ENCODE measurements around the gene POU2AF3. TPM values are rescaled to one million over a fixed set of nuclear protein-coding genes. Genes with fewer than 3 reads are reported as not detected.
"Not testable (repeated sequence)": the region's sequence is repeated elsewhere in the genome, so short reads cannot be mapped to it uniquely, and the experiment has no call there.

The POU2AF3 gene
- polyA plus RNA-seq, 1 of the 3 experiments (the other 2 are of a cell fraction), result 0.07 TPM

DNA sequence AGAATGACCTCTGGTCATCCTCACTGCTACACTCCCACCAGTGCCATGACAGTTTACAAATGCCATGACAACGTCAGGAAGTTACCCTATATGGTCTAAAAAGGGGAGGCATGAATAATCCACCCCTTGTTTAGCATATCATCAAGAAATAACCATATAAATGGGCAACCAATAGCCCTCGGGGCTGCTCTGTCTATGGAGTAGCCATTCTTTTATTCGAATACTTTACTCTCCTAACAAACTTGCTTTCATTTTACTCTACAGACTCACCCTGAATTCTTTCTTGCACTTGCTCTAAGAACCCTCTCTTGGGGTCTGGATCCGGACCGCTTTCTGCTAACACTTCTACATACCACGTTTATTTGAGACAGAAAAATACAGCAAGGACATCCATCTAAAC lies 21.9 kb downstream of the POU2AF3 start:
- H3K27me3 ChIP-seq (ENCODE audit: insufficient read depth); H3K79me2 ChIP-seq (ENCODE audit: insufficient read depth); H3K27ac ChIP-seq (ENCODE audit: low read depth in 2 of 2, low read length in 1 of 2); H3K4me3 ChIP-seq (ENCODE audit: low read depth in 2 of 2, low read length in 1 of 2); H3K4me1 ChIP-seq (ENCODE audit: control insufficient read depth in 1 of 2, insufficient read depth in 2 of 2, low read depth in 1 of 2, low read length in 1 of 2); H3F3A ChIP-seq (replicated peaks; ENCODE audit: insufficient read depth); H3K9ac ChIP-seq; H2AFZ ChIP-seq (ENCODE audit: low read depth); H3K36me3 ChIP-seq (replicated peaks in 1 of 2; ENCODE audit: control insufficient read depth in 1 of 2, insufficient read depth in 2 of 2, low read length in 1 of 2); H3K4me2 ChIP-seq; H3K9me3 ChIP-seq; DNase-seq; POLR2A ChIA-PET; H4K20me1 ChIP-seq (ENCODE audit: insufficient read depth); H3K9me2 ChIP-seq: not testable (repeated sequence)
- WGBS (ENCODE audit: low lambda C conversion rate), result 47% methylated on average over 6 of the region's 6 CpGs
- CTCF ChIA-PET, result interaction anchor here (1.1 to 1.2 kb wide), 2 partner anchors 21 to 103 kb away, joined by 4 read pairs; no protein-coding TSS in a partner anchor

DNA sequence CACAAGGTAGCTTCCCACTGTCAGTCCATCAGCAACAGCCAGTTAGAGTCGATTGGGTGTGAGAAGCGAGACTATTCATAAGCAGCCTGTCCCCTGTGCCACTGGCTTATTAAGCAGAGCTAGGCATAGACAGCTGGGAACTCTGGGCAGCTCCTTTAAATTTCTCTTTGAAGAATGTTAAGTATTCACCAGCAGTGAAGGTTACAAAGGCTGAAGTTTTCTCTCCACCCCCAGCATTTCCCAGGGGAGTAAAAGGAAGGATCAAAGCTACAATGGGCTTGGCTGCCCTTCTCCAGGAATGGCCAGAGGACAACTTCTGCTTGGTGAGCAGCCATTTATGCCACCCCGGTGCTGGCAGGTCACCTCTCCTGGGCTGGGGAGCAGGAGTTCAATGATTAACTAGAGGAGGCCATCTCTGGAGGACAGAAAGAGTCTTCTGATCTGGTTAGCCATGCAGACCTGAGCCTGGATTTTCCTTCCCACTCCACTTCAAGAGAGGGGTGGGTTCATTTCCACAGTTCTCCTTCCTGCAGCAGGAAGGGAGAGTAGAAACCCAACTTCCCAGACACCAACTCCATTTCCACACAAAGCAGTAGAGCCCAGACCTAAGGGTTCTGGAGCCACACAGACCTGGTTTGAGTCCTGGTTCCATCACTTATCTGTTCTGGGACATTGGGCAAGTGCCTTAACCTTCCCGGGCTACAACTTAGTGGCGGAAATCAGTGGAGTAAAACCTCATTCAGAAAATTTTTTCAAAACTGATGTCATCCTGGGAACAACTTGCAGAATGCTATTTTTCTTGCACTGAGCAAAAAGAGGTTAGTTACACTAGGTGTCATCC lies 22.6 kb downstream of the POU2AF3 start:
- ChIA-PET POLR2A (no interaction called here), CTCF (interaction anchor here (1.1 to 1.2 kb wide), 2 partner anchors 22 to 102 kb away, joined by 4 read pairs; no protein-coding TSS in a partner anchor)
- H3K36me3 ChIP-seq (replicated peaks in 1 of 2; ENCODE audit: control insufficient read depth in 1 of 2, insufficient read depth in 2 of 2, low read length in 1 of 2), result no peaks in the 10 kb centered on the region
- TF ChIP-seq, protein P1, sequence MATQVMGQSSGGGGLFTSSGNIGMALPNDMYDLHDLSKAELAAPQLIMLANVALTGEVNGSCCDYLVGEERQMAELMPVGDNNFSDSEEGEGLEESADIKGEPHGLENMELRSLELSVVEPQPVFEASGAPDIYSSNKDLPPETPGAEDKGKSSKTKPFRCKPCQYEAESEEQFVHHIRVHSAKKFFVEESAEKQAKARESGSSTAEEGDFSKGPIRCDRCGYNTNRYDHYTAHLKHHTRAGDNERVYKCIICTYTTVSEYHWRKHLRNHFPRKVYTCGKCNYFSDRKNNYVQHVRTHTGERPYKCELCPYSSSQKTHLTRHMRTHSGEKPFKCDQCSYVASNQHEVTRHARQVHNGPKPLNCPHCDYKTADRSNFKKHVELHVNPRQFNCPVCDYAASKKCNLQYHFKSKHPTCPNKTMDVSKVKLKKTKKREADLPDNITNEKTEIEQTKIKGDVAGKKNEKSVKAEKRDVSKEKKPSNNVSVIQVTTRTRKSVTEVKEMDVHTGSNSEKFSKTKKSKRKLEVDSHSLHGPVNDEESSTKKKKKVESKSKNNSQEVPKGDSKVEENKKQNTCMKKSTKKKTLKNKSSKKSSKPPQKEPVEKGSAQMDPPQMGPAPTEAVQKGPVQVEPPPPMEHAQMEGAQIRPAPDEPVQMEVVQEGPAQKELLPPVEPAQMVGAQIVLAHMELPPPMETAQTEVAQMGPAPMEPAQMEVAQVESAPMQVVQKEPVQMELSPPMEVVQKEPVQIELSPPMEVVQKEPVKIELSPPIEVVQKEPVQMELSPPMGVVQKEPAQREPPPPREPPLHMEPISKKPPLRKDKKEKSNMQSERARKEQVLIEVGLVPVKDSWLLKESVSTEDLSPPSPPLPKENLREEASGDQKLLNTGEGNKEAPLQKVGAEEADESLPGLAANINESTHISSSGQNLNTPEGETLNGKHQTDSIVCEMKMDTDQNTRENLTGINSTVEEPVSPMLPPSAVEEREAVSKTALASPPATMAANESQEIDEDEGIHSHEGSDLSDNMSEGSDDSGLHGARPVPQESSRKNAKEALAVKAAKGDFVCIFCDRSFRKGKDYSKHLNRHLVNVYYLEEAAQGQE (IDR thresholded peaks at IDR 0.05; ENCODE audit: low read depth, low read length), result no peak
- TF ChIP-seq FOXM1 (IDR thresholded peaks at IDR 0.05; ENCODE audit: low read depth) (no peak), GATA2 (CRISPR knock-in tag; IDR thresholded peaks at IDR 0.05) (no peak)
- TF ChIP-seq, protein P2, sequence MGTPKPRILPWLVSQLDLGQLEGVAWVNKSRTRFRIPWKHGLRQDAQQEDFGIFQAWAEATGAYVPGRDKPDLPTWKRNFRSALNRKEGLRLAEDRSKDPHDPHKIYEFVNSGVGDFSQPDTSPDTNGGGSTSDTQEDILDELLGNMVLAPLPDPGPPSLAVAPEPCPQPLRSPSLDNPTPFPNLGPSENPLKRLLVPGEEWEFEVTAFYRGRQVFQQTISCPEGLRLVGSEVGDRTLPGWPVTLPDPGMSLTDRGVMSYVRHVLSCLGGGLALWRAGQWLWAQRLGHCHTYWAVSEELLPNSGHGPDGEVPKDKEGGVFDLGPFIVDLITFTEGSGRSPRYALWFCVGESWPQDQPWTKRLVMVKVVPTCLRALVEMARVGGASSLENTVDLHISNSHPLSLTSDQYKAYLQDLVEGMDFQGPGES (IDR thresholded peaks at IDR 0.05; ENCODE audit: low read depth, low read length), result no peak
- H3K4me1 ChIP-seq (ENCODE audit: control insufficient read depth in 1 of 2, insufficient read depth in 2 of 2, low read depth in 1 of 2, low read length in 1 of 2), result no peaks in the 10 kb centered on the region
- no peaks in the 10 kb centered on the region for H3F3A ChIP-seq (replicated peaks; ENCODE audit: insufficient read depth)
- H3K27me3 ChIP-seq (ENCODE audit: insufficient read depth), result no peaks in the 10 kb centered on the region; the same call in 1 of the 2 replicates
- no peak overlapping the region for H3K4me2 ChIP-seq
- H4K20me1 ChIP-seq (ENCODE audit: insufficient read depth), result no peaks in the 10 kb centered on the region
- no peak overlapping the region for H3K9ac ChIP-seq
- H3K4me3 ChIP-seq (ENCODE audit: low read depth in 2 of 2, low read length in 1 of 2), result no peak overlapping the region
- 48% methylated on average over 5 of the region's 5 CpGs for WGBS (ENCODE audit: low lambda C conversion rate)
- DNase-seq, result no peak
- no peaks in the 10 kb centered on the region for H3K79me2 ChIP-seq (ENCODE audit: insufficient read depth)
- no peak overlapping the region for H3K27ac ChIP-seq (ENCODE audit: low read depth in 2 of 2, low read length in 1 of 2)
- no peak overlapping the region for H2AFZ ChIP-seq (ENCODE audit: low read depth)
- no peaks in the 10 kb centered on the region for H3K9me3 ChIP-seq
- H3K9me2 ChIP-seq, result no peaks in the 10 kb centered on the region

Data from SK-N-SH (cell line).